ENCODE results near the gene RTP4.

Gene RTP4

DNA sequence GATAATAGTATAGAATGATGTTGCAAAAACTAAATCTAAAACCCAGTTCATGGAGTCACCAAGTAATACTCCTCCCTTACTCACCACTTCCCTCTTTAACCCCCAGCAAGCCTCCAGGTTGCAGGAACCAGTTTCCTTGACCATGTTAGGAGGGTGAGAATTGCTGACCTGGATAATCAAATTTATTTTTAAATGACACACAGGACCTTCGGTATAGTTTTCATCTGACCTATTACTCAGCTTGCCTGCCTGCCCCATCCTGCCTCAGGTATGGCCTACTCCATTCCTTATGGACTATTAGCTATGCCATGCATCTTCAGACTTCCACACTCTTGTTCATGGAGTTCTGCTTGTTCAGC lies 883 bp downstream of the RTP4 start:
- TF ChIP-seq, protein P1, sequence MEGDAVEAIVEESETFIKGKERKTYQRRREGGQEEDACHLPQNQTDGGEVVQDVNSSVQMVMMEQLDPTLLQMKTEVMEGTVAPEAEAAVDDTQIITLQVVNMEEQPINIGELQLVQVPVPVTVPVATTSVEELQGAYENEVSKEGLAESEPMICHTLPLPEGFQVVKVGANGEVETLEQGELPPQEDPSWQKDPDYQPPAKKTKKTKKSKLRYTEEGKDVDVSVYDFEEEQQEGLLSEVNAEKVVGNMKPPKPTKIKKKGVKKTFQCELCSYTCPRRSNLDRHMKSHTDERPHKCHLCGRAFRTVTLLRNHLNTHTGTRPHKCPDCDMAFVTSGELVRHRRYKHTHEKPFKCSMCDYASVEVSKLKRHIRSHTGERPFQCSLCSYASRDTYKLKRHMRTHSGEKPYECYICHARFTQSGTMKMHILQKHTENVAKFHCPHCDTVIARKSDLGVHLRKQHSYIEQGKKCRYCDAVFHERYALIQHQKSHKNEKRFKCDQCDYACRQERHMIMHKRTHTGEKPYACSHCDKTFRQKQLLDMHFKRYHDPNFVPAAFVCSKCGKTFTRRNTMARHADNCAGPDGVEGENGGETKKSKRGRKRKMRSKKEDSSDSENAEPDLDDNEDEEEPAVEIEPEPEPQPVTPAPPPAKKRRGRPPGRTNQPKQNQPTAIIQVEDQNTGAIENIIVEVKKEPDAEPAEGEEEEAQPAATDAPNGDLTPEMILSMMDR (IDR thresholded peaks at IDR 0.05): no peak
- intact Hi-C loops (cut with DNase I; ENCODE audit: low total_unique reads): no loop called here
- Histone ChIP-seq H3K36me3 (peaks cover 0 to 9% (median 4%) of the 10 kb centered on the region in 3 donors), H3K27me3 (no peaks in the 10 kb centered on the region), H3K4me3 (peak overlapping the region; percentile 44 to 54), H3K27ac (peak overlapping the region; percentile 68 to 81), H3K4me1 (peaks cover 0 to 20% (median 7%) of the 10 kb centered on the region in 4 donors), H3K9me3 (no peaks in the 10 kb centered on the region)
- no peak for DNase-seq

DNA sequence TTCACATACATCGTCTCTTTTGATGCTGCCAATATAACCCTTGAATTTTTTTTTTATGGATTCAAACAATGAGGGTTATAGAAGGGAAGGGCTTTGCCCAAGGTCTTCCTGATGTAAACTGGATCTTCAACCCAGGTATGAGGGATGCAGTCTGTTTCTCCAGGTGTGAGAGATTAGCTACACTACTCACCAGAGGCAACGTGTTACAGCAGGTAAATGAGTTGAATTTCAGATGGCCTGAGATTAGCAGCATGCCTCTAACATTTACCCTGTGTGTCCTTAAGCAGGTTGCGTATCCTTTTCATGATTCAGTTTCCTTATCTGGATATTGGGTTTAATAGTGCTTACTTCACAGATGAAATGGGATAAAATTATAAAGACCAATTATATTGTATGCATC lies 1.9 kb downstream of the RTP4 start:
- peaks cover 0 to 20% (median 7%) of the 10 kb centered on the region in 4 donors for H3K4me1 ChIP-seq
- no peak overlapping the region for H3K4me3 ChIP-seq
- TF ChIP-seq, protein P1 (IDR thresholded peaks at IDR 0.05): no peak
- peaks cover 0 to 9% (median 4%) of the 10 kb centered on the region in 3 donors for H3K36me3 ChIP-seq
- DNase-seq: no peak
- H3K9me3 ChIP-seq: no peaks in the 10 kb centered on the region
- H3K27me3 ChIP-seq: no peaks in the 10 kb centered on the region
- intact Hi-C loops (cut with DNase I; ENCODE audit: low total_unique reads): no loop called here
- no peak overlapping the region for H3K27ac ChIP-seq

DNA sequence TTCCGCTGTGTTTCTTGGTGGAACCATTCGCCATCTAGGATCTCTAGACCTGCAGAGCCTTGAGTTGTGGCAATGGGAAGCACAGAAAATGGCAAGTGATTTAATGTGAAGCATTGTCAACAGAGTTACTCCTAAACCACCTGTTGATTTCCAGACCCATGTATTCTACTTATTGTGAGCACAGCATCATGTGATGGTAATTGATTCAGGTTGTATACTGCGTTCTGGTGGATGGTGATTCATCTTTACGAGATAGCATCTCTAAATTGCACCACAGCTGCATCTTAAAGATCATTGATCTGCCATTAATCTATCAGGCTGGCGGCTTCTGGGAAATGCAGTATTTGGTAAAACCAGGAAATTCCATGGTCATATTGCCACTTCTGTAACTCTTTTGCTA lies 7.4 kb downstream of the RTP4 start:
- no peaks in the 10 kb centered on the region for H3K4me1 ChIP-seq
- no peak overlapping the region for H3K27ac ChIP-seq
- no peaks in the 10 kb centered on the region for H3K9me3 ChIP-seq
- intact Hi-C loops (cut with DNase I; ENCODE audit: low total_unique reads): no loop called here
- DNase-seq: no peak
- TF ChIP-seq, protein P1 (IDR thresholded peaks at IDR 0.05): no peak
- H3K27me3 ChIP-seq: no peaks in the 10 kb centered on the region
- H3K4me3 ChIP-seq: no peak overlapping the region
- H3K36me3 ChIP-seq: peaks cover 0 to 9% (median 4%) of the 10 kb centered on the region in 3 donors

DNA sequence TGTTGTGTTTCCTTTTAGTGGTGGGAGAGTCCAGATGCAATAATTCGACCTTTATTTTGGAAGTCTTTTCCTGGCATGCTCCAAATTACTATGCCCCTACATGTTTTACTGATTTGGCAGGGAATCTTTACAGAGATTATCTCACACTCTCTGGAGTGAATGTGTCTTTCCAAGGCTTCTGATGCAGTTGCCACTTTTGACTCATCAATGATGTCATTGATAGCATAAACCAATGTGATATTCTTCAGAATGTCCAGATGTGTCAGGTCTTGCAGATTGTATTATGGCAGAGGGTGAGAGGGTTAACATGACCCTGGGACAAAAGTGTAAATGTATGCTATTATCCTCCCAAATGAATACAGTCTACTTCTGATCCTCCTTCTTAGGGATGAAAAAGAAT lies 9.7 kb downstream of the RTP4 start:
- intact Hi-C loops (cut with DNase I; ENCODE audit: low total_unique reads): no loop called here
- no peak for DNase-seq
- TF ChIP-seq, protein P1 (IDR thresholded peaks at IDR 0.05): no peak

DNA sequence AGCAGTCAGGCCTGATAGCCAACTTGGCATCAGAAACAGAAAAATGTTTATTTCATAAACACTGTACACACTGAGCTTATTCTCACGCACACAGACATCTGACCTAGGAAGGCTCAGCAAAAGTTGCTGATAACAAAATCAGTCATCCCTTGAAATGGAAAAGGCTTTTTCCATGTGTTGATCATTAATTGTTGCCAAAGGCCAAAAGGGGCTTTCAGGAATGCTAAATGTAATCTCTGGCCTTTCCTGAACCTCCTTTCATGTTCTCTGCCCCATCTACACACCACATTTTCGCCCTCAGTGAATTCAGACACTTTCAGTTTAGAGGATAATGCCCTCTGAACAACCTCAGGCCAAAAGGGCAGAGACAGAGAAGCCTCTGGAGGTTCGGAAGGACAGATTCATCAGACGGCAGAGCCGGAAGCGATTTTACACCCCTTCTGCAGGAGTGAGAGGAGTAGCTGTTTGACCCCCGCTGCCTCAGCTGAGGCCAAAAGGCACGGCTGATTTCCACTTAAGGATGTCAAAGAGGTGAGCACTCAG lies 14.5 kb downstream of the RTP4 start:
- H3K9me3 ChIP-seq: no peaks in the 10 kb centered on the region
- intact Hi-C loops (cut with DNase I; ENCODE audit: low total_unique reads): no loop called here
- no peaks in the 10 kb centered on the region for H3K27me3 ChIP-seq
- no peak overlapping the region for H3K4me3 ChIP-seq
- no peaks in the 10 kb centered on the region for H3K36me3 ChIP-seq
- TF ChIP-seq, protein P1 (IDR thresholded peaks at IDR 0.05): no peak
- H3K27ac ChIP-seq: no peak overlapping the region
- no peaks in the 10 kb centered on the region for H3K4me1 ChIP-seq
- no peak for DNase-seq

More for the DNA sequence above, 9.7 kb downstream of the RTP4 start:
- Histone ChIP-seq H3K27me3 (no peaks in the 10 kb centered on the region), H3K4me3 (no peak overlapping the region), H3K36me3 (no peaks in the 10 kb centered on the region), H3K9me3 (no peaks in the 10 kb centered on the region), H3K4me1 (no peaks in the 10 kb centered on the region), H3K27ac (no peak overlapping the region)

DNA sequence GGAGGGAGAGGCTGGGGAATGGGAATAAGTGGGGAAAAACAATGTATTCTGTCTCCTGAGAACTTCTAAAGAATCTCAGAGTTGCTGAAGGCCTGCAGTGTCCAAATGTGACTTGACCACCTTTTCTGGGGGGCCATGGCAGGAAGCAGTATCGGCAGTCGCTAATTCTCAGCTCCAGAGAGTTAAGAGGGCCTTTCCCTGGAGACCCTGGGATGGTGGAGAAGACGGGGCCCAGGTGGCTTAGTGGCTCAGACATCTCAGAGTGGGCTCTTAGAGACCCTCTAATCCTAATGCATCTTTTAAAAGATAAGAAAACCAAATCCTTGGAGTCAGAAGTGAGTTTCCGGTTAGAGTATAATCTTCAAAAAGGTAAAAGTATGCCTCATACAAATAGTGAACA lies 15.1 kb downstream of the RTP4 start:
- H3K27ac ChIP-seq: no peak overlapping the region
- no peaks in the 10 kb centered on the region for H3K9me3 ChIP-seq
- H3K4me3 ChIP-seq: no peak overlapping the region
- no peaks in the 10 kb centered on the region for H3K4me1 ChIP-seq
- DNase-seq: no peak
- intact Hi-C loops (cut with DNase I; ENCODE audit: low total_unique reads): no loop called here
- TF ChIP-seq, protein P1 (IDR thresholded peaks at IDR 0.05): no peak
- no peaks in the 10 kb centered on the region for H3K36me3 ChIP-seq
- no peaks in the 10 kb centered on the region for H3K27me3 ChIP-seq
